Tibial artery (tissue), 4 donors: ENCODE measurements around the gene ARHGEF28.

ENCODE experiments used
- DNase-seq, 2 donors: peaks; one replicate each; pipeline ENCODE4 v3.0.0-alpha.2; 2019
- H3K27ac ChIP-seq, 2 donors: fragments of 200-600 bp; sonication (generic) in 1 of 2; 1 replicate in 1 of 2; 2 replicates in 1 of 2; pipeline ENCODE4 v1.5.1; 2018 to 2019; ENCODE audit warnings: mild to moderate bottlenecking in 1 of 2
- H3K27me3 ChIP-seq, 2 donors: fragments of 200-600 bp; sonication (generic) in 1 of 2; one replicate each; pipeline versions ENCODE4 v1.5.1 to v1.6.0; 2016 to 2019
- H3K36me3 ChIP-seq, 3 donors: fragments of 200-600 bp; sonication (generic) in 2 of 3; one replicate each; pipeline ENCODE4 v1.5.1; 2016 to 2019; ENCODE audit warnings: mild to moderate bottlenecking in 2 of 3
- H3K4me1 ChIP-seq, 4 donors: fragments of 200-600 bp; sonication (generic) in 2 of 4; 1 replicate in 3 of 4; 2 replicates in 1 of 4; pipeline ENCODE4 v1.5.1; 2016 to 2019
- H3K4me3 ChIP-seq, 2 donors: fragments of 200-600 bp; sonication (generic) in 1 of 2; 1 replicate in 1 of 2; 2 replicates in 1 of 2; pipeline ENCODE4 v1.5.1; 2018 to 2019; ENCODE audit warnings: mild to moderate bottlenecking in 2 of 2
- H3K9me3 ChIP-seq, 3 donors: fragments of 200-600 bp; sonication (generic) in 1 of 3; one replicate each; pipeline ENCODE4 v1.5.1; 2016 to 2019
- intact Hi-C: fragments of 100-400 bp; cut with DNase I; formaldehyde crosslinking; loops from one replicate; pipeline ENCODE4 v1.15.0; 2023; ENCODE audit warnings: low total_unique reads
- TF ChIP-seq, protein P1 (sequence below), 2 experiments: fragments of 200-600 bp in 1 of 2; fragments of 450-650 bp in 1 of 2; IDR thresholded peaks; one replicate each; pipeline ENCODE4 v1.5.1; 2017 to 2019; ENCODE audit warnings: antibody characterized with exemption in 2 of 2, mild to moderate bottlenecking in 1 of 2, moderate library complexity in 1 of 2

The ARHGEF28 gene

DNA sequence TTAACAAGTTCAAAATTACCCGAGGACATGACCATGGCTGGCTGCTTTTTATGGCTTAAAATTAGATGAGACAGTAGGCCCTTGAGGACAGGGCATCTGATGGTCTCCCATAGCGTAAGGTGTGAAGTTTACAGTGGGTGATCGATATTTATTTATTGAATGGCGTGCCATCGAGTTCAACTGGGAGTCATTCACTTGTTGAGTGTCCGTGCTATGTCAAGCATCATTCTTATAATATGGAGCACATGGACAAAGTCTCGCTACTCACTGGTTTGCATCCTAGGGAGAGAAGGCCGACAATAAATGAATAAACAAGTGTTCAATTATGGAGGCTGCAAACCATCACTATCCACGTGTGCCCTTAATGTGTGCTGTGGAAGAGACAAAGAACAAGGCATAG is 277.2 kb downstream of the ARHGEF28 start:
- no peak overlapping the region for H3K27ac ChIP-seq
- H3K36me3 ChIP-seq, result no peaks in the 10 kb centered on the region
- no peak overlapping the region for H3K4me3 ChIP-seq
- H3K27me3 ChIP-seq, result no peaks in the 10 kb centered on the region
- TF ChIP-seq, protein P1, sequence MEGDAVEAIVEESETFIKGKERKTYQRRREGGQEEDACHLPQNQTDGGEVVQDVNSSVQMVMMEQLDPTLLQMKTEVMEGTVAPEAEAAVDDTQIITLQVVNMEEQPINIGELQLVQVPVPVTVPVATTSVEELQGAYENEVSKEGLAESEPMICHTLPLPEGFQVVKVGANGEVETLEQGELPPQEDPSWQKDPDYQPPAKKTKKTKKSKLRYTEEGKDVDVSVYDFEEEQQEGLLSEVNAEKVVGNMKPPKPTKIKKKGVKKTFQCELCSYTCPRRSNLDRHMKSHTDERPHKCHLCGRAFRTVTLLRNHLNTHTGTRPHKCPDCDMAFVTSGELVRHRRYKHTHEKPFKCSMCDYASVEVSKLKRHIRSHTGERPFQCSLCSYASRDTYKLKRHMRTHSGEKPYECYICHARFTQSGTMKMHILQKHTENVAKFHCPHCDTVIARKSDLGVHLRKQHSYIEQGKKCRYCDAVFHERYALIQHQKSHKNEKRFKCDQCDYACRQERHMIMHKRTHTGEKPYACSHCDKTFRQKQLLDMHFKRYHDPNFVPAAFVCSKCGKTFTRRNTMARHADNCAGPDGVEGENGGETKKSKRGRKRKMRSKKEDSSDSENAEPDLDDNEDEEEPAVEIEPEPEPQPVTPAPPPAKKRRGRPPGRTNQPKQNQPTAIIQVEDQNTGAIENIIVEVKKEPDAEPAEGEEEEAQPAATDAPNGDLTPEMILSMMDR (IDR thresholded peaks at IDR 0.05), result no peak
- no peaks in the 10 kb centered on the region for H3K9me3 ChIP-seq
- H3K4me1 ChIP-seq, result peaks cover 0 to 5% (median 0%) of the 10 kb centered on the region in 4 donors
- intact Hi-C loops, result loop anchor here (2.0 to 5.0 kb wide), 2 partner anchors 134 to 744 kb away; no protein-coding TSS in a partner anchor
- DNase-seq, result no peak

DNA sequence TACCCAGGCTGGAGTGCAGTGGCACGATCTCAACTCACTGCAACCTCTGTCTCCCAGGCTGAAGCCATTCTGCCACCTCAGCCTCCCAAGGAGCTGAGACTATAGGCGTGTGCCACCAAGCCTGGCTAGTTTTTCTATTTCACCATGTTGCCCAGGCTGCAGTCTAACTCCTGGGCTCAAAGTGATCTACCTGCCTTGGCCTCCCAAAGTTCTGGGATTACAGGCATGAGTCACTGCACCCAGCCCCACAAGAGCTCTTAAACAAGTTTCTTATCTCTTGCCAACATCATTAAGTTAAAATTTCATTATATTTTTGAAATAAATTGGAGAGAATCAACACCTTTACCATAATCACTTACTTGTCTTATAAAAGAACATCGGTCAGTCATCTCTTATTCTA is 280.3 kb downstream of the ARHGEF28 start:
- H3K4me3 ChIP-seq, result no peak overlapping the region
- TF ChIP-seq, protein P1 (IDR thresholded peaks at IDR 0.05), result no peak
- intact Hi-C loops, result no loop called here

DNA sequence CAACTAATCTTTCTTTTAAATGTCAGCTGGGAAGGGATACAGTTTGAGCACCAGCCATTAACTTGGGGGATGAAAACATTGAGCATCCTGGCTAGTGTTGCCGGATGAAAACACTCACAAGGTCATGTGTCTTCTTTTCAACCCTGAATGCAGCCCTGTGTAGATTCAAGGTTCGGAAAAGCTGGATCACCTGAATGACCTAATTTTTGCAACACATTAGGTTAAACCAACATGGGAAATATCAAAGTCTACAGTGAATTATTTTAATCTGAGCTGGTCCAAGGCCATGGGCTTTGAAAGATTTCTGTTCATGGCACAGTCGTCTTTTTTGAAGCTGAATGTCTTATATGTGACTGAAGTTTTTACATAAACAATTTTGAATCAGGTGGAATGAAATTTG is 281.2 kb downstream of the ARHGEF28 start:
- Histone ChIP-seq H3K4me3 (no peak overlapping the region), H3K9me3 (no peaks in the 10 kb centered on the region), H3K27ac (no peak overlapping the region), H3K4me1 (peaks cover 0 to 5% (median 0%) of the 10 kb centered on the region in 4 donors), H3K36me3 (peaks cover 0 to 7% (median 0%) of the 10 kb centered on the region in 3 donors), H3K27me3 (no peaks in the 10 kb centered on the region)
- intact Hi-C loops, result no loop called here
- no peak for DNase-seq
- TF ChIP-seq, protein P1 (IDR thresholded peaks at IDR 0.05), result no peak

More for the DNA sequence above, 280.3 kb downstream of the ARHGEF28 start:
- H3K27ac ChIP-seq, result no peak overlapping the region
- H3K27me3 ChIP-seq, result no peaks in the 10 kb centered on the region
- H3K9me3 ChIP-seq, result no peaks in the 10 kb centered on the region
- peaks cover 0 to 5% (median 0%) of the 10 kb centered on the region in 4 donors for H3K4me1 ChIP-seq
- DNase-seq, result no peak
- peaks cover 0 to 7% (median 0%) of the 10 kb centered on the region in 3 donors for H3K36me3 ChIP-seq

DNA sequence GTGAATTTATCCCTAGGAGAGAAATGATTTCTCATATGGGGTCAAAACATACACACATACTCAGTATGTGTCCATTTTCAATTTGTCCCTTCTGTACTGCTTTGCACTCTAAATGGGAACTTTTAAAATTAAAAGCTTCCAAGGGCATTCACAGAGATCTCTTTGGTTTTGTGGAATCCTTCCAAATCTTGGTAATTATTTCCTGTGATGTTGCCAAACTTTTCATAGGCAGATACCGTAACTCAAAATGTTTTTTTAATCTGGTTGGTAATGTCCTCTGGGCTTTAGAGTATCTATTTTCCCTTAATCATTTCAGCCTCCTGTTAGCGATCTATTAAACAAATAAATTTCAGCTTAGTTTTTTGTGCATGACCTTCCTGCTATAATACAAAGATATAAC is 282.4 kb downstream of the ARHGEF28 start:
- TF ChIP-seq, protein P1 (IDR thresholded peaks at IDR 0.05), result no peak
- Histone ChIP-seq H3K27ac (no peak overlapping the region), H3K4me3 (no peak overlapping the region), H3K9me3 (no peaks in the 10 kb centered on the region), H3K36me3 (peaks cover 0 to 7% (median 0%) of the 10 kb centered on the region in 3 donors), H3K27me3 (no peaks in the 10 kb centered on the region), H3K4me1 (no peaks in the 10 kb centered on the region)
- no peak for DNase-seq
- intact Hi-C loops, result no loop called here

DNA sequence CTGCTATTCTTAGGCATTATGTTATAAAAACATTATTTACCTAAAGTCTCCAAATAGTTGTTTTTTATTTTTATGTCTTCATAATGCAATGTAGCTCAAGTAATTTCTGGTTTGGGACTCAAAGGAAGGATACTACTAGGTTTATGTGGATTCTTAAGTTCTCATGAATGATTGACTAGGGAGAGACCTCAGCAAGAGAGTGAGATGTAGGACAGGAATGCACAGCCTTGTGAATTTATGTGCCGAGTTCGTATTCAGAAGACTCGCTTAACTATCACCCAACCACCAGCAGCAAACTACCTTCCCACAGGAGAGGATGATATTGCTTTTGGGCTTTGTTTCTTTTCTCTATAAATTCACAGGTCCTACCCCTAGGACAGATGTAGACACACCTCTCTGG is 282.9 kb downstream of the ARHGEF28 start:
- peaks cover 0 to 7% (median 0%) of the 10 kb centered on the region in 3 donors for H3K36me3 ChIP-seq
- intact Hi-C loops, result no loop called here
- H3K27ac ChIP-seq, result no peak overlapping the region

More for the DNA sequence above, 282.9 kb downstream of the ARHGEF28 start:
- Histone ChIP-seq H3K9me3 (no peaks in the 10 kb centered on the region), H3K4me1 (no peaks in the 10 kb centered on the region), H3K27me3 (no peaks in the 10 kb centered on the region), H3K4me3 (no peak overlapping the region)
- TF ChIP-seq, protein P1 (IDR thresholded peaks at IDR 0.05), result no peak
- no peak for DNase-seq
